Activated T-cell treated with anti-CD3 and anti-CD28 coated beads, Interleukin-2, amount 50 U/mL, for 4 hours (primary cell): ENCODE results near the gene FAM3C. TPM values are rescaled to one million over a fixed set of nuclear protein-coding genes. Genes with fewer than 3 reads are reported as not detected.

ENCODE experiments used
- ATAC-seq, 2 donors: fragments of 200-7000 bp; cut with Tn5 transposase; one replicate each; pipeline ENCODE4 v1.10.0; 2021
- DNase-seq: peaks from one replicate; pipeline ENCODE4 v3.0.0-alpha.2; 2020
- H3K27me3 Mint-ChIP-seq: one replicate; pipeline ENCODE4 v1.8.0; 2021; ENCODE audit warnings: low read depth, mixed read lengths
- H3K36me3 Mint-ChIP-seq: one replicate; pipeline ENCODE4 v1.8.0; 2022; ENCODE audit warnings: mixed read lengths; ENCODE audit not compliant: insufficient read depth
- H3K4me1 Mint-ChIP-seq: one replicate; pipeline ENCODE4 v1.8.0; 2021; ENCODE audit warnings: low read depth, mixed read lengths
- H3K4me3 Mint-ChIP-seq: one replicate; pipeline ENCODE4 v1.8.0; 2021; ENCODE audit warnings: mild to moderate bottlenecking, moderate library complexity, mixed read lengths
- H3K9me3 Mint-ChIP-seq: one replicate; pipeline ENCODE4 v1.8.0; 2021; ENCODE audit warnings: mixed read lengths
- total RNA-seq, 3 donors: library from RNA; stranded (reverse); gene quantifications; one replicate each; pipeline ENCODE4 v1.2.1, GENCODE V29; 2021

The FAM3C gene
- total RNA-seq, 3 donors from 2014 or later = 32.9 to 33.5 (median 33.1) TPM

DNA sequence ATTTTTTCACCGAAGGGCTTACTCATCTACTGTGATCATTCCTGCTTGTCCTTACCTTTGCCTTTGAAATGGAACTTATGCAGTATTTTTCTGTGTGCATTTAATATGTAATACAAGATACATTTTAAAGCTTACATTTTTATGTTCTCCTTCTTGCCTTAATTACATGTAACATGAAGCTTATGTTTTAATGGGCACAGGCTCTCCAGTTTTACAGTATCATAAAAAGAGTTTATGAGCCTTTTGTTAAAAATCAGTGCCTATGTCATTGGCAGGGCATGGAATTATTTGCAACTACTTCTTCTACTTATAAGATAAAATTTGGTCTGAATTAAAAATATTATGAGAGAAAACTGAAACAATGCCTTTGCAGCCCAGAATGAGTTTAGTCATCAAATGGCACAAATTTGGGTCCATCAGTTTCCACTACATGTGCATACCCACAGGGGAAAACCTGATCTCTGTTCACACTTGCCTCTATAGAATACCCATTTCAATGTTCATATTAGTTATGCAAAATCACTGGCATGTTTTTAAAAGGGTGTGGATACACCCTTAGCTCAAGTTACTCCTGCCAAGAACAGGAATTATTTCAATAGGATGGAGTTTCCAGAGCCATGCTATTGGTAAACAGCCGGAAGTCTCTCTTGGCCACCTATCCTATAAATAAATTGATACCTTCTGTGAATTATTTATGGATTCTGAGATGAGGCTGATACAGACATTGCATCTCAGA is 95.3 kb downstream of the FAM3C start:
- no peak for ATAC-seq
- Mint-ChIP-seq H3K27me3 (peaks cover 19% of the 10 kb centered on the region), H3K4me3 (no peak overlapping the region), H3K36me3 (no peaks in the 10 kb centered on the region), H3K4me1 (no peaks in the 10 kb centered on the region), H3K9me3 (no peaks in the 10 kb centered on the region)
- DNase-seq = no peak

Other genes starting within 250 kb of the FAM3C start
- gene WNT16, start 67.3 kb downstream of the FAM3C start, total RNA-seq = under 1 TPM in 2 of 3 donors, not detected in 1; 0.16 to 0.23 TPM